Esophagus squamous epithelium (tissue), 5 donors: ENCODE measurements around the gene TECPR1. TPM values are rescaled to one million over a fixed set of nuclear protein-coding genes. Genes with fewer than 3 reads are reported as not detected.

Experiments
- DNase-seq: peaks from one replicate; lab custom pipeline; 2025; lab: John Stamatoyannopoulos, UW
- H3K27ac ChIP-seq, 4 donors: fragments of 200-600 bp; sonication (generic); one replicate each; pipeline ENCODE4 v1.5.1; 2016 to 2019; ENCODE audit warnings: mild to moderate bottlenecking in 1 of 4
- H3K27me3 ChIP-seq, 4 donors: fragments of 200-600 bp; sonication (generic); 1 replicate in 3 of 4; 2 replicates in 1 of 4; pipeline versions ENCODE4 v1.5.1 to v1.6.0; 2017 to 2021; ENCODE audit warnings: antibody characterized with exemption in 1 of 4
- H3K36me3 ChIP-seq, 3 donors: fragments of 200-600 bp; sonication (generic); one replicate each; pipeline ENCODE4 v1.5.1; 2016 to 2019
- H3K4me1 ChIP-seq, 3 donors: fragments of 200-600 bp; sonication (generic); one replicate each; pipeline ENCODE4 v1.5.1; 2017 to 2019
- H3K4me3 ChIP-seq, 4 donors: fragments of 200-600 bp; sonication (generic); 1 replicate in 3 of 4; 2 replicates in 1 of 4; pipeline ENCODE4 v1.5.1; 2016 to 2019; ENCODE audit warnings: mild to moderate bottlenecking in 2 of 4, moderate library complexity in 1 of 4
- H3K9me3 ChIP-seq, 3 donors: fragments of 200-600 bp; sonication (generic); one replicate each; pipeline ENCODE4 v1.5.1; 2016 to 2019
- CTCF ChIP-seq, 6 experiments: fragments of 450-650 bp in 4 of 6; fragments of 200-600 bp in 2 of 6; sonication (generic) in 2 of 6; IDR thresholded peaks; one replicate each; pipeline ENCODE4 v1.5.1; 2016 to 2019; ENCODE audit warnings: antibody characterized with exemption in 6 of 6, mild to moderate bottlenecking in 4 of 6, moderate library complexity in 4 of 6
- POLR2A ChIP-seq, 4 donors: fragments of 450-650 bp; IDR thresholded peaks; one replicate each; pipeline ENCODE4 v1.6.1; 2017; ENCODE audit warnings: antibody characterized with exemption in 4 of 4, mild to moderate bottlenecking in 4 of 4, moderate library complexity in 3 of 4
- WGBS, 2 donors: methylation state at CpG; one replicate each; pipeline ENCODE4 v1.1.5; 2018; 5-methylcytosine and 5-hydroxymethylcytosine counted together
- intact Hi-C: fragments of 100-400 bp; cut with DNase I; formaldehyde crosslinking; loops from one replicate; pipeline ENCODE4 v1.15.0; 2022
- total RNA-seq, 4 donors: library from RNA; depleted of rRNA; stranded (reverse); fragments of >200 nt; gene quantifications; one replicate each; pipeline ENCODE4 v1.1.0, GENCODE V29; 2016
- donor health status: DM: yes; HTN: yes; CAD: no.

The TECPR1 gene
- total RNA-seq, 4 donors from 2014 or later: 13.4 to 21.5 (median 19.0) TPM

GRCh38 chr7:98229991-98230745 lies 21.9 kb downstream of the TECPR1 start:
- H3K27me3 ChIP-seq: no peaks in the 10 kb centered on the region
- no peak for TF ChIP-seq CTCF (IDR thresholded peaks at IDR 0.05)
- no peak for TF ChIP-seq POLR2A (IDR thresholded peaks at IDR 0.05)
- 78 to 82% methylated on average over 5 to 8 of the region's 17 CpGs for WGBS, 2 donors
- no peaks in the 10 kb centered on the region for H3K4me1 ChIP-seq
- peaks cover 0 to 92% (median 3%) of the 10 kb centered on the region in 3 donors for H3K36me3 ChIP-seq
- intact Hi-C loops: no loop called here
- no peak for DNase-seq
- H3K27ac ChIP-seq: no peak overlapping the region
- H3K4me3 ChIP-seq: no peak overlapping the region
- H3K9me3 ChIP-seq: no peaks in the 10 kb centered on the region

- no peak for DNase-seq
- intact Hi-C loops: no loop called here
- Histone ChIP-seq H3K4me3 (no peak overlapping the region), H3K27ac (no peak overlapping the region), H3K27me3 (no peaks in the 10 kb centered on the region), H3K9me3 (no peaks in the 10 kb centered on the region), H3K36me3 (peaks cover 3 to 96% (median 6%) of the 10 kb centered on the region in 3 donors), H3K4me1 (no peaks in the 10 kb centered on the region)
- TF ChIP-seq CTCF (IDR thresholded peaks at IDR 0.05): no peak
- TF ChIP-seq POLR2A (IDR thresholded peaks at IDR 0.05): no peak
- WGBS, 2 donors: 93% methylated on average over 2 of the region's 11 CpGs; no CpG with 5 or more reads in 1 of the 2 donors
These were observed 22.6 kb downstream of the TECPR1 start for GRCh38 chr7:98229441-98229840.

- intact Hi-C loops: no loop called here
- Histone ChIP-seq H3K4me3 (no peak overlapping the region), H3K27me3 (no peaks in the 10 kb centered on the region), H3K9me3 (no peaks in the 10 kb centered on the region), H3K27ac (no peak overlapping the region), H3K36me3 (peaks cover 3 to 96% (median 7%) of the 10 kb centered on the region in 3 donors), H3K4me1 (no peaks in the 10 kb centered on the region)
- no peak for TF ChIP-seq CTCF (IDR thresholded peaks at IDR 0.05)
- TF ChIP-seq POLR2A (IDR thresholded peaks at IDR 0.05): no peak
- no peak for DNase-seq
- 88 to 91% methylated on average over 4 to 8 of the region's 16 CpGs for WGBS, 2 donors
These were observed 23.2 kb downstream of the TECPR1 start for GRCh38 chr7:98228801-98229200.

- intact Hi-C loops: no loop called here
- no peaks in the 10 kb centered on the region for H3K27me3 ChIP-seq
- H3K36me3 ChIP-seq: peaks cover 3 to 96% (median 7%) of the 10 kb centered on the region in 3 donors
- H3K4me1 ChIP-seq: no peaks in the 10 kb centered on the region
- no peak for DNase-seq
- 94 to 95% methylated on average over 10 to 11 of the region's 18 CpGs for WGBS, 2 donors
- no peak for TF ChIP-seq POLR2A (IDR thresholded peaks at IDR 0.05)
- TF ChIP-seq CTCF (IDR thresholded peaks at IDR 0.05): no peak
- H3K27ac ChIP-seq: no peak overlapping the region
- no peak overlapping the region for H3K4me3 ChIP-seq
- no peaks in the 10 kb centered on the region for H3K9me3 ChIP-seq
These were observed 24.1 kb downstream of the TECPR1 start for GRCh38 chr7:98227939-98228338.

GRCh38 chr7:98225913-98226614 lies 26.0 kb downstream of the TECPR1 start:
- no peaks in the 10 kb centered on the region for H3K4me1 ChIP-seq
- no peaks in the 10 kb centered on the region for H3K9me3 ChIP-seq
- 84 to 94% methylated on average over 10 to 11 of the region's 16 CpGs for WGBS, 2 donors
- no peak overlapping the region for H3K4me3 ChIP-seq
- TF ChIP-seq POLR2A (IDR thresholded peaks at IDR 0.05) (no peak), CTCF (IDR thresholded peaks at IDR 0.05) (no peak)
- no peak for DNase-seq
- intact Hi-C loops: no loop called here
- H3K36me3 ChIP-seq: peaks cover 7 to 98% (median 11%) of the 10 kb centered on the region in 3 donors
- H3K27me3 ChIP-seq: no peaks in the 10 kb centered on the region
- no peak overlapping the region for H3K27ac ChIP-seq
